Superior temporal gyrus (tissue), 1 donor: Measurements from ENCODE around the gene VSTM4.
A peak's percentile ranks its signal among the peaks of the same experiment; 100 is the strongest.

Source experiments
- DNase-seq: peaks from one replicate; pipeline ENCODE4 v3.0.0-alpha.2; 2016; ENCODE audit errors: extremely low spot score

The VSTM4 gene

DNA sequence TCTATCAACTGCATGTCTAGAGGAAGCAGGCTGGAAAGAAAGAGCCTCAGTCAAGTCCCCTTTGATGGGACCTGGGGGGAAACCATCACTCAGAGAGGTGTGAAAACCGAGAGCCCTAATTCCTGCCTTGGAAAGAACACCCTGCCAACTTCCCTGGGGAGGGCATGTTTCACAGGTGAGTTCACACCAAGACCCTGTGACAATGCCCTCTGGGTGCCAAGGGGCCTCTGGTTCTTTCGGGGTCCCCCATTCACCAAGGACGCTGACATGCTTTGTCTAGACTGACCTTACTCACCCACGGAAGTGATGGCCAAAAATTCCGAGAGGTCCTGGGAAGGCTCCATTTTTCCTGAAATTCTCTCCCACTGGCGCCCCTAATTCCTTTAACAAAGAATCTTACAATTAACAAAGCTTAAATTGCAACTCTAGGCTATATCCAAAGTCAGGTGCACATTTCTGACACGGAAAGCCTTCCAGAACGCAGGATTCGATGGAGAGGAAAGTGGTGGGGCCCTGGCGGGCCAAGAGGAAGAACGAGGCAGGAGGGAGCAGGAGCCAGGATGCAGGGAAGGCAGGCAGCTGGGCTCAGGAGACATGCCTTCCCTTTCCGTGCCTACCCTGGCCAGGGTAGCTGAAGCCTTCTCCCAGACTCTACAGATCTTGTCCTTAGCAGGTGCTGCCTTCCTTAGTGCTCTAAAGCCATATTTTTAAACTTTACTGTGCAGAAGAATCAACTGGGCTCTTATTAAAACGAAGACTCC, 23.7 kb downstream of the VSTM4 start:
- DNase-seq = no peak

GRCh38 chr10:49090696-49091380, 24.5 kb downstream of the VSTM4 start:
- DNase-seq = no peak

- DNase-seq = no peak
Measured at GRCh38 chr10:49090189-49090575, 25.1 kb downstream of the VSTM4 start.

GRCh38 chr10:49089557-49090188, 25.6 kb downstream of the VSTM4 start:
- DNase-seq = no peak

DNA sequence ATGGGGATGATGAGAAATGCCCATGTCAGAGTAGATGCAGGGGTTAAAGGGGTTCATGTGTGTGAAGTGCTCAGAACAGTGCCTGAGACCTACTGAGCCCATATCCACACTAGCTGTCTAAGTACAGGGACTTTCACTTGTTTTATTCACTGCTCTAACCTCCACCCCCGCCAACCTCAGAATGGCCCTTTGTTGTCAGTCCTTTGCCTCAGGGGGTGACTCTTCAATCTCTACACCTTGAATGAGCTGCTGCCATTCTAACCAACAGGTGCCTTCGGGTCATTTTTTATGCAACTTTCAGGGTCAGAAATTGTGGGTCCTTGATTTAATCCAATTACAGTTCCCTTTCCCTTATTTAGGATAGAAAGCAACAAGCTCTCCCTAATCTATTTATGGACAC, 26.2 kb downstream of the VSTM4 start:
- no peak for DNase-seq

DNA sequence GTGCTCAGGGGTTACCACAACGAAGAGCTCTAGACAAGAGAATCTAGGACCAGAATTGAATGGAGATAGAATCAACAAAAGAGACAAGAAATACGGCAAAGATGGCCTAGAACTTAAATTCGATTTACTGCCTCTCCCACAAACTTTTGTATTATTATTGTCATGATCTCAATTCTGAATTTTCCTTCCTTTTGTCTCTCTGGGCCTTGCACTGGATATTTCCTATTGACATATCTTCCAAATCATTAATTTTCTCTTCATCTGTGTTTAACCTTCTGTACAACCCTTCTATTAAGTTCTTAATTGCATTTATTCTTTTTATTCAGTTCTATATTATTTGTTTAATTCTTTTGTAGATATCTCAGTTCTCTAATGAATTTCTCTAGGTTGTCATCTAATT, 28.4 kb downstream of the VSTM4 start:
- DNase-seq = no peak

- peak; percentile 75 for DNase-seq
Measured at GRCh38 chr10:49083261-49083660, 32.1 kb downstream of the VSTM4 start.

- DNase-seq = peak; percentile 36
Measured at GRCh38 chr10:49082766-49083165, 32.6 kb downstream of the VSTM4 start.

DNA sequence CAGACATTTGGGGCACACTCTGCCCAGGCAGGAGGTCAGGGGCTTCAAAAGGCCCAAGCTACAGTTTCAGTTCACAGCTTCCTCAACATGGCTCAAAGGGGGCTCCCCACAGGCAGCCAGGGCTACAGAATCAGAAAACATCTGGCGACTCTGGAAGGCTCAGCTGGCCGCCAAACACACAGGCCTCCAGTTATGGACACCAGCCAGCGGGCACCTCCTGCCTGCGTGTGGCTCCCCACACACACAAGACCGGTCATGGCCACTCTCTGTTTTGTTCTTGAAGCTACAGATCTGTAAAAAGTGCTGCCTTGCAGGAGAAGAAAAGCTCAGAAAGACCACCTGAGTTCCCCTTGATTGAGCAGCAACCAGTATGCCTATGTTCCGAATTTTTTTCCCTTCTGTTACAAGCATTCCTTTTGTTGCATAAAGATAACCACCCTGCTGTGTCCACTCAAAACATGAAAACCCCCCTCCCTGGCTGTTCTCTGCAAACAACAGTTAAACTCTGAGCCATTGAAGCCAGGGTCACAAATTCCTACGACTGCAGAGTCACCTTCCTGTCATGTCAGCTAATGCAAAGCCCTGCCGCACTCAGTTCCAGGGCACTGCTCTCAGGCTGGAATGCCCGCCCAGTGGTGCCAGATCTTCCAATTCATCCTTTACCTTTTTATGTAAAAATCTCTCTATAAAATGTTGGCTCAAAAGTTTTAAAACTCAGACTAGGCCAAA, 33.6 kb downstream of the VSTM4 start:
- DNase-seq = no peak

- DNase-seq = no peak
Measured at GRCh38 chr10:49080965-49081364, 34.4 kb downstream of the VSTM4 start.

DNA sequence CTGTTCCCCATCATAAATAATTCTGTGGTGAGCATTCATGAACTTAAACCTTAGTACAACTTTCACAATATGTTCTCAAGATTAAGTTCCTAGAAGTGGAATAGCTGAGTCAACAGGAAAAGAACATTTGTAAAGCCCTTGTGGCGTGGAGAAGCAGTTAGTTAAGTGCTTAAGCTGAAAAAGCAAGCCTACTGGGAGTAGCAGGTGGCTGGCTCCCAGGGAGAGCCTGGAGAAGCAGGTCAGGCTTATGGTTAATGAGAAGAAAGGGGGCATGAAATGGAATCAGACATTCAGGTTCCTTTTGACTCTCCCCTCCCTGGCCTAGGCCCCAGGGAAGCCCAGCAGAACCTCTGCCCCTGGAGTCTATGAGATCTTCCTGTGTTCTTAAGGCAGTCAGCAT, 35.3 kb downstream of the VSTM4 start:
- DNase-seq = no peak

DNA sequence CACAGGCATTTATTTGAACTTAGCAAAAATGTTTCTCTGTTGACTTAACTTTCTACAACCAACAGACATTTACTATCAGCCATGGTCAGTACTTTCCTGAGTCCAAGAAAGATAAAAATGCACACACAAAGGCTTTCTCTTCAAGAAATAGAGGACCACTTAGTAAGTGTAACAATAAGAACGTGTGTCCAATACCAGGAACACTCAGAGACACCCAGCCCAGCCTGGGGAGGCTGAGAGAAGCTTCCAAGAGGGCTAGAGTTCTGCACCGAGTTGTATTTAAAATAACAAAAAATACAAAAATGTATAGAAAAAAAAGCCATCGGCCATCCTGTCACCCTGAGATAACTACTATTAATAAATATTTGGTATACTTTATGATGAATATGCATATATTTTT, 35.8 kb downstream of the VSTM4 start:
- DNase-seq = no peak

DNA sequence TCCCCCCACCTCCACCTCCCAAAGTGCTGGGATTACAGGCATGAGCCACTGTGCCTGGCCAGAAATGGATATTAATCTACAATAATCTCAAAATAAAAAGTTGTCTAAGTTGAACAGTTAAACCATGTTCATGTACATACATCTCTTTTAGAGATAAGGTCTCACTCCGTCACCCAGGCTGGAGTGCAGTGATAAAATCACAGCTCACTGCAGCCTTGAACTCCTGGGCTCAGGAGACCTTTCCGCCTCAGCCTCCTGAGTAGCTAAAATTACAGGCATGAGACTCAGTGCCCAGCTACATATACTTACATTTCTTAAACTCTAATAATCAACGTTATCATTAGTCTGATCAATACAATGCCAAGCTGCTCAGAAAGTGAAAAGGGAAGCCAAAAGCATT, 36.2 kb downstream of the VSTM4 start:
- no peak for DNase-seq

GRCh38 chr10:49078433-49078832, 36.9 kb downstream of the VSTM4 start:
- DNase-seq = no peak

- DNase-seq = peak; percentile 18
Measured at GRCh38 chr10:49076741-49077521, 38.4 kb downstream of the VSTM4 start.

- no peak for DNase-seq
Measured at GRCh38 chr10:49076319-49076718, 39.0 kb downstream of the VSTM4 start.

- no peak for DNase-seq
Measured at GRCh38 chr10:49075743-49076142, 39.6 kb downstream of the VSTM4 start.

DNA sequence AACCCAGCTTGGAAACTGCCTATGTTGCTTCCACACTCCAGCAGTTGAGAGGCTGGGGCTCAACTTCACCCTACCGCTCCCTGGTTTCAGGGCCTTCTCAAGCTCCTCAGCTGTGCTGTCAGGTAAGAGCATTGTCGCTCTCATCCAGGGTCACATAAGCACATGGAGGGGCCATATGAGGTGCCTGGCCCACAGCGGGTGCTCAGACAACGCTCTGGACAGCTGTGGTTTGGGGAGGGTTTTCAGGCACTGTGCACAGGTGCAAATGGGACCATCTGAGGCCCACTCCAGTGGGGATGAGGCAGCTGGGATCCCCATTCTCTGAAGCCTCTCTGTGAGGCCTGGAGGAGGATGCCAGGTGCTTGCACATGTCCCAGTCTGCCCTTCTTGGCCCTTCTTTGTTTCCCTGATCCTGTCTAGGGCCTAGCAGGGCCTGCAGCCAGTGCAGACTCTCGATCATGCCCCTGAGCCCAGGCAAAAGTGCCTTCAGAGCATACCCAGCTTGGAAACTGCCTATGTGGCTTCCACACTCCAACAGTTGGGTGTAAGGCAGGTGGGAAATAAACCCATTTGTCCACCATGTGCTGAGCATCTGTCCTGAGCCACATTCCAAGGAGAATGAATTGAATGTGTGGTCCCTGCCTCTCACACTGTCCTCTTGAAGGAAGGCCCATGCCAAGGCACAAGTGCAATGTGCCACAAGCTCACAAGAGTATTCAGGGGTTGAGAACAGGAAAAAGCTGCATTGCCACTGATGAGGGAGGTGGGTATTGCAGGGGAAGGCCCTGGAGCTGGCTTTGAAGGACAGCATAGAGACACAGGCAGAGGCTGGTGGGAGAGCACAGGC, 40.3 kb downstream of the VSTM4 start:
- DNase-seq = no peak

- DNase-seq = no peak
Measured at GRCh38 chr10:49072166-49072885, 43.0 kb downstream of the VSTM4 start.
